ENCODE results near the gene RNF145. TPM values are rescaled to one million over a fixed set of nuclear protein-coding genes. Genes with fewer than 3 reads are reported as not detected.
A peak's percentile ranks its signal among the peaks of the same experiment; 100 is the strongest.

Gene RNF145
- total RNA-seq, 1 donor from 2014 or later, result 46.7 TPM

- Histone ChIP-seq H3K36me3 (ENCODE audit: control insufficient read depth, insufficient read depth, low read length) (no peaks in the 10 kb centered on the region), H3K27me3 (ENCODE audit: control insufficient read depth, insufficient read depth, low read length) (no peaks in the 10 kb centered on the region), H3K4me3 (ENCODE audit: low read depth, low read length) (no peak overlapping the region)
- no peak for DNase-seq (ENCODE audit: low read depth)
- TF ChIP-seq CTCF (IDR thresholded peaks at IDR 0.05; ENCODE audit: insufficient read depth, low read length, poor library complexity, severe bottlenecking), result no peak
Observed at GRCh38 chr5:159181651-159182050, 27.7 kb downstream of the RNF145 start.

- Histone ChIP-seq H3K4me3 (ENCODE audit: low read depth, low read length) (no peak overlapping the region), H3K36me3 (ENCODE audit: control insufficient read depth, insufficient read depth, low read length) (no peaks in the 10 kb centered on the region), H3K27me3 (ENCODE audit: control insufficient read depth, insufficient read depth, low read length) (no peaks in the 10 kb centered on the region)
- no peak for TF ChIP-seq CTCF (IDR thresholded peaks at IDR 0.05; ENCODE audit: insufficient read depth, low read length, poor library complexity, severe bottlenecking)
- DNase-seq (ENCODE audit: low read depth), result no peak
Observed at GRCh38 chr5:159181152-159181551, 28.2 kb downstream of the RNF145 start.

GRCh38 chr5:159179529-159180305 lies 29.6 kb downstream of the RNF145 start:
- Histone ChIP-seq H3K27me3 (ENCODE audit: control insufficient read depth, insufficient read depth, low read length) (no peaks in the 10 kb centered on the region), H3K4me3 (ENCODE audit: low read depth, low read length) (no peak overlapping the region), H3K36me3 (ENCODE audit: control insufficient read depth, insufficient read depth, low read length) (no peaks in the 10 kb centered on the region)
- no peak for DNase-seq (ENCODE audit: low read depth)
- no peak for TF ChIP-seq CTCF (IDR thresholded peaks at IDR 0.05; ENCODE audit: insufficient read depth, low read length, poor library complexity, severe bottlenecking)

GRCh38 chr5:159178978-159179377 lies 30.4 kb downstream of the RNF145 start:
- peak; percentile 88 for DNase-seq (ENCODE audit: low read depth)

GRCh38 chr5:159175547-159175946 lies 33.8 kb downstream of the RNF145 start:
- no peaks in the 10 kb centered on the region for H3K27me3 ChIP-seq (ENCODE audit: control insufficient read depth, insufficient read depth, low read length)
- TF ChIP-seq CTCF (IDR thresholded peaks at IDR 0.05; ENCODE audit: insufficient read depth, low read length, poor library complexity, severe bottlenecking), result no peak
- DNase-seq (ENCODE audit: low read depth), result no peak
- no peak overlapping the region for H3K4me3 ChIP-seq (ENCODE audit: low read depth, low read length)
- H3K36me3 ChIP-seq (ENCODE audit: control insufficient read depth, insufficient read depth, low read length), result no peaks in the 10 kb centered on the region

More at GRCh38 chr5:159178978-159179377, 30.4 kb downstream of the RNF145 start:
- TF ChIP-seq CTCF (IDR thresholded peaks at IDR 0.05; ENCODE audit: insufficient read depth, low read length, poor library complexity, severe bottlenecking), result no peak
- Histone ChIP-seq H3K4me3 (ENCODE audit: low read depth, low read length) (no peak overlapping the region), H3K27me3 (ENCODE audit: control insufficient read depth, insufficient read depth, low read length) (no peaks in the 10 kb centered on the region), H3K36me3 (ENCODE audit: control insufficient read depth, insufficient read depth, low read length) (no peaks in the 10 kb centered on the region)
